OCI-LY7 (cell line): ENCODE measurements around the gene EYA3. TPM values are rescaled to one million over a fixed set of nuclear protein-coding genes. Genes with fewer than 3 reads are reported as not detected.

Experiments used
- BruUV-seq: library from RNA; stranded (reverse); fragments of 400-500 nt; replicated peaks from 2 replicates; lab custom pipeline; 2021; lab: Mats Ljungman, UMichigan
- CTCF ChIA-PET: fragments of 300-600 bp; sonication (Branson Sonifier 250); formaldehyde crosslinking; loops from one replicate; lab custom pipeline; 2022; ENCODE audit warnings: antibody characterized with exemption; ENCODE audit not compliant: unreplicated experiment; lab: Charles Lee
- POLR2A ChIA-PET: fragments of 300-600 bp; sonication (Branson Sonifier 250); formaldehyde crosslinking; loops from one replicate; lab custom pipeline; 2022; ENCODE audit warnings: antibody characterized with exemption; lab: Charles Lee
- DNase-seq: peaks from one replicate; pipeline ENCODE4 v3.0.0-alpha.2; 2015; ENCODE audit warnings: low spot score
- H2AFZ ChIP-seq: fragments of 200-600 bp; sonication (generic), shearing (Covaris generic); 2 replicates; pipeline ENCODE4 v1.6.1; 2014; ENCODE audit warnings: mild to moderate bottlenecking, antibody characterized with exemption, low read length, moderate library complexity
- H3K27ac ChIP-seq: fragments of 200-600 bp; sonication (generic); 2 replicates; pipeline ENCODE4 v1.5.1; 2014; ENCODE audit warnings: mixed run types, low read depth, mild to moderate bottlenecking, moderate library complexity, low read length, inconsistent platforms; ENCODE audit not compliant: poor library complexity, severe bottlenecking
- H3K36me3 ChIP-seq: fragments of 200-600 bp; sonication (generic); 2 replicates; pipeline ENCODE4 v1.6.1; 2014; ENCODE audit warnings: mild to moderate bottlenecking, antibody characterized with exemption, low read length, moderate library complexity, mixed read lengths; ENCODE audit not compliant: insufficient read depth
- H3K4me1 ChIP-seq: fragments of 200-600 bp; sonication (generic); 2 replicates; pipeline ENCODE4 v1.5.1; 2014; ENCODE audit warnings: mild to moderate bottlenecking, low read length; ENCODE audit not compliant: insufficient read depth, poor library complexity, severe bottlenecking
- H3K4me2 ChIP-seq: fragments of 200-600 bp; sonication (generic); 2 replicates; pipeline ENCODE4 v1.6.1; 2014; ENCODE audit warnings: mild to moderate bottlenecking, low read length
- H3K4me3 ChIP-seq: fragments of 200-600 bp; sonication (generic); 2 replicates; pipeline ENCODE4 v1.5.1; 2014; ENCODE audit warnings: mild to moderate bottlenecking, low read depth, low read length; ENCODE audit not compliant: poor library complexity, severe bottlenecking
- H3K79me2 ChIP-seq: fragments of 200-600 bp; sonication (generic); 2 replicates; pipeline ENCODE4 v1.6.1; 2016; ENCODE audit warnings: low read depth, mild to moderate bottlenecking, low read length, moderate library complexity, mixed read lengths; ENCODE audit not compliant: insufficient read depth
- H3K9me2 ChIP-seq: fragments of 200-600 bp; sonication (generic); 2 replicates; pipeline ENCODE4 v1.6.1; 2016; ENCODE audit warnings: mild to moderate bottlenecking, low read length, mixed read lengths; ENCODE audit not compliant: insufficient read depth
- H3K9me3 ChIP-seq: fragments of 200-600 bp; sonication (generic); 2 replicates; pipeline ENCODE4 v1.6.1; 2014; ENCODE audit warnings: mild to moderate bottlenecking, mixed run types, low read length, mixed read lengths
- H4K20me1 ChIP-seq: fragments of 200-600 bp; sonication (generic); 2 replicates; pipeline ENCODE4 v1.6.1; 2014; ENCODE audit warnings: mild to moderate bottlenecking, antibody characterized with exemption, low read length, moderate library complexity, mixed read lengths; ENCODE audit not compliant: insufficient read depth
- EZH2phosphoT487 ChIP-seq: fragments of 200-600 bp; sonication (generic); IDR thresholded peaks from 2 replicates; pipeline ENCODE4 v1.6.1; 2018; ENCODE audit warnings: low read depth, borderline replicate concordance, mild to moderate bottlenecking, mixed run types, antibody characterized with exemption, low read length, moderate library complexity, mixed read lengths
- intact Hi-C: fragments of 100-400 bp; cut with micrococcal nuclease; formaldehyde crosslinking; loops from one replicate; pipeline ENCODE4 v1.10.0; 2022; ENCODE audit not compliant: unreplicated experiment
- total RNA-seq, 2 experiments: library from RNA; depleted of rRNA in 1 of 2; stranded (reverse); fragments of >200 nt in 1 of 2; shearing (Covaris generic) in 1 of 2; gene quantifications; 2 replicates each; pipeline ENCODE4 v1.2.3, GENCODE V29; 2014 to 2022
- TF ChIP-seq, protein P1 (sequence below): fragments of 200-600 bp; sonication (generic); conservative IDR thresholded peaks from 2 replicates; pipeline ENCODE4 v1.5.1; 2014; ENCODE audit warnings: mild to moderate bottlenecking, antibody characterized with exemption, low read length, moderate library complexity, mixed read lengths

EYA3 gene
- total RNA-seq, 2 experiments from 2014 or later, result 29.0 to 114 TPM

DNA sequence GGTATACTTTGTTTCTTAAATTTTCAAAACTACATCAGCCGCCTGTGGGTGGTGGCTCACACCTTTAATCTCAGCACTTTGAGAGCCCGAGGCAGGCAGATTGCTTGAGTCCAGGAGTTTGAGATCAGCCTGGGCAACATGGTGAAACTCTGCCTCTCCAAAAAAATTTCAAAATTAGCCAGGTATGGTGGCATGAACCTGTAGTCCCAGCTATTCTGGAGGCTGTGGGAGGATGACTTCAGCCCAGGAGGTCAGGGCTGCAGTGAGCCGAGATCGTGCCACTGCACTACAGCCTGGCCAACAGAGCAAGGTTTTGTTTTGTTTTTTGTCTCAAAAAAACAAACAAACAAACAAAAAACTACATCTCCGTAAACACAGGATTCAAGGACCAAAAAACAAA is 3.3 kb downstream of the EYA3 start:
- ChIA-PET CTCF (interaction anchor here (1.5 to 1.8 kb wide), 2 partner anchors 10 to 26 kb away, joined by 4 to 5 read pairs; no protein-coding TSS in a partner anchor), POLR2A (interaction anchor here (0.6 to 7.0 kb wide), 10 partner anchors 8 to 195 kb away, joined by 3 to 138 read pairs (median 6); no protein-coding TSS in a partner anchor)
- DNase-seq, result peak; percentile 36
- no peaks in the 10 kb centered on the region for H3K9me3 ChIP-seq
- peak overlapping the region; percentile 82 for H3K27ac ChIP-seq
- H3K4me1 ChIP-seq, result peaks cover 66% of the 10 kb centered on the region
- intact Hi-C loops, result loop anchor here (10.0 kb wide), 1 partner anchor 420 kb away; the partner anchor contains the start of gene RCC1
- H2AFZ ChIP-seq, result no peak overlapping the region
- no peaks in the 10 kb centered on the region for H3K9me2 ChIP-seq
- BruUV-seq, result TSS peak; percentile 51
- H3K79me2 ChIP-seq, result peaks cover 91% of the 10 kb centered on the region
- H3K4me3 ChIP-seq, result peak overlapping the region; percentile 75
- H3K36me3 ChIP-seq, result peaks cover 17% of the 10 kb centered on the region
- TF ChIP-seq, protein P1, sequence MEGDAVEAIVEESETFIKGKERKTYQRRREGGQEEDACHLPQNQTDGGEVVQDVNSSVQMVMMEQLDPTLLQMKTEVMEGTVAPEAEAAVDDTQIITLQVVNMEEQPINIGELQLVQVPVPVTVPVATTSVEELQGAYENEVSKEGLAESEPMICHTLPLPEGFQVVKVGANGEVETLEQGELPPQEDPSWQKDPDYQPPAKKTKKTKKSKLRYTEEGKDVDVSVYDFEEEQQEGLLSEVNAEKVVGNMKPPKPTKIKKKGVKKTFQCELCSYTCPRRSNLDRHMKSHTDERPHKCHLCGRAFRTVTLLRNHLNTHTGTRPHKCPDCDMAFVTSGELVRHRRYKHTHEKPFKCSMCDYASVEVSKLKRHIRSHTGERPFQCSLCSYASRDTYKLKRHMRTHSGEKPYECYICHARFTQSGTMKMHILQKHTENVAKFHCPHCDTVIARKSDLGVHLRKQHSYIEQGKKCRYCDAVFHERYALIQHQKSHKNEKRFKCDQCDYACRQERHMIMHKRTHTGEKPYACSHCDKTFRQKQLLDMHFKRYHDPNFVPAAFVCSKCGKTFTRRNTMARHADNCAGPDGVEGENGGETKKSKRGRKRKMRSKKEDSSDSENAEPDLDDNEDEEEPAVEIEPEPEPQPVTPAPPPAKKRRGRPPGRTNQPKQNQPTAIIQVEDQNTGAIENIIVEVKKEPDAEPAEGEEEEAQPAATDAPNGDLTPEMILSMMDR, result no peak
- no peak for TF ChIP-seq EZH2phosphoT487
- H3K4me2 ChIP-seq, result peak overlapping the region; percentile 90
- peaks cover 14% of the 10 kb centered on the region for H4K20me1 ChIP-seq

DNA sequence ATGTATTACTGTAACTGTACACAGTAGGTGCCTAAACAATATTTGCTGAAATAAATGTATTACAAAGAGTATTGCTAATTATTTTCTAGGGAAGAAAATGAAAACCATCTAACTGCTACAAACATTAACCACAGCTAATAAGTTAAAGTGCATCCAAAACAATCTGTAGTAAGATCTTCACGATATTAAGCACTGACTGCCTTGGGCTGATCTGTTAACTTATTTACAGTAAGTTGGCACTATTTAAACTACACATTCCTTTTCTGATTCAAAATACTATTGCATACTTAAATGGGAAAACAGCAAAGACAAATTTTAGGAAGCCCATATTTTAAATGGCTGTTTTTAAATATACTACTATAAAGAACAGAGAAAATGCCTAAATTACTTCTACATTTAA is 4.5 kb downstream of the EYA3 start:
- peak overlapping the region; percentile 71 for H3K4me2 ChIP-seq
- TF ChIP-seq, protein P1, result no peak
- TF ChIP-seq EZH2phosphoT487, result no peak
- no peak for DNase-seq
- H3K9me2 ChIP-seq, result no peaks in the 10 kb centered on the region
- H2AFZ ChIP-seq, result no peak overlapping the region
- intact Hi-C loops, result loop anchor here (10.0 kb wide), 1 partner anchor 421 kb away; the partner anchor contains the start of gene RCC1
- ChIA-PET POLR2A (interaction anchor here (0.6 to 7.0 kb wide), 5 partner anchors 7 to 161 kb away, joined by 3 to 138 read pairs (median 6); no protein-coding TSS in a partner anchor), CTCF (no interaction called here)
- H3K4me1 ChIP-seq, result peaks cover 68% of the 10 kb centered on the region
- peaks cover 14% of the 10 kb centered on the region for H4K20me1 ChIP-seq
- BruUV-seq, result no TSS peak
- H3K36me3 ChIP-seq, result peaks cover 30% of the 10 kb centered on the region
- peaks cover 95% of the 10 kb centered on the region for H3K79me2 ChIP-seq
- H3K9me3 ChIP-seq, result no peaks in the 10 kb centered on the region
- H3K27ac ChIP-seq, result peak overlapping the region; percentile 51
- peak overlapping the region; percentile 50 for H3K4me3 ChIP-seq
